RWPE1 (cell line): ENCODE data around the gene KRTAP5-1.

Source experiments
- CTCF ChIA-PET: fragments of 350-600 bp; sonication (Branson Sonifier 250); formaldehyde crosslinking; extraction: SDS; loops from one replicate; lab custom pipeline; 2021; lab: Yijun Ruan, JAX
- POLR2A ChIA-PET: fragments of 400-600 bp; formaldehyde crosslinking; extraction: SDS; loops from one replicate; lab custom pipeline; 2020; ENCODE audit warnings: antibody characterized with exemption; ENCODE audit not compliant: low non-redundant PET; lab: Yijun Ruan, JAX
- DNase-seq: peaks from one replicate; pipeline ENCODE4 v3.0.0; 2012; ENCODE audit warnings: low spot score
- H3K27ac ChIP-seq: fragments of 450-650 bp; 2 replicates; pipeline ENCODE4 v1.5.1; 2017
- CTCF ChIP-seq: fragments of 450-650 bp; conservative IDR thresholded peaks from 2 replicates; pipeline ENCODE4 v1.5.1; 2017; ENCODE audit warnings: low read depth, mild to moderate bottlenecking

Gene KRTAP5-1

GRCh38 chr11:1557051-1557884 is 27.8 kb downstream of the KRTAP5-1 start:
- no peak for TF ChIP-seq CTCF
- ChIA-PET CTCF (interaction anchor here (4.4 kb wide), 1 partner anchor 11 kb away, joined by 21 read pairs; no protein-coding TSS in a partner anchor), POLR2A (interaction anchor here (0.7 kb wide), 1 partner anchor 319 kb away, joined by 5 read pairs; no protein-coding TSS in a partner anchor)
- no peak for DNase-seq
- peak overlapping the region; percentile 99 for H3K27ac ChIP-seq

GRCh38 chr11:1556278-1556902 is 28.7 kb downstream of the KRTAP5-1 start:
- no peak for DNase-seq
- POLR2A ChIA-PET: interaction anchor here (0.7 kb wide), 1 partner anchor 320 kb away, joined by 5 read pairs; no protein-coding TSS in a partner anchor
- CTCF ChIA-PET: interaction anchor here (1.1 kb wide), 1 partner anchor 18 kb away, joined by 6 read pairs; no protein-coding TSS in a partner anchor
- TF ChIP-seq CTCF: no peak
- no peak overlapping the region for H3K27ac ChIP-seq

GRCh38 chr11:1555713-1556153 is 29.4 kb downstream of the KRTAP5-1 start:
- POLR2A ChIA-PET: no interaction called here
- H3K27ac ChIP-seq: no peak overlapping the region
- TF ChIP-seq CTCF: no peak
- no peak for DNase-seq
- CTCF ChIA-PET: interaction anchor here (0.6 to 1.1 kb wide), 3 partner anchors 19 to 120 kb away, joined by 3 to 6 read pairs (median 5); no protein-coding TSS in a partner anchor

DNA sequence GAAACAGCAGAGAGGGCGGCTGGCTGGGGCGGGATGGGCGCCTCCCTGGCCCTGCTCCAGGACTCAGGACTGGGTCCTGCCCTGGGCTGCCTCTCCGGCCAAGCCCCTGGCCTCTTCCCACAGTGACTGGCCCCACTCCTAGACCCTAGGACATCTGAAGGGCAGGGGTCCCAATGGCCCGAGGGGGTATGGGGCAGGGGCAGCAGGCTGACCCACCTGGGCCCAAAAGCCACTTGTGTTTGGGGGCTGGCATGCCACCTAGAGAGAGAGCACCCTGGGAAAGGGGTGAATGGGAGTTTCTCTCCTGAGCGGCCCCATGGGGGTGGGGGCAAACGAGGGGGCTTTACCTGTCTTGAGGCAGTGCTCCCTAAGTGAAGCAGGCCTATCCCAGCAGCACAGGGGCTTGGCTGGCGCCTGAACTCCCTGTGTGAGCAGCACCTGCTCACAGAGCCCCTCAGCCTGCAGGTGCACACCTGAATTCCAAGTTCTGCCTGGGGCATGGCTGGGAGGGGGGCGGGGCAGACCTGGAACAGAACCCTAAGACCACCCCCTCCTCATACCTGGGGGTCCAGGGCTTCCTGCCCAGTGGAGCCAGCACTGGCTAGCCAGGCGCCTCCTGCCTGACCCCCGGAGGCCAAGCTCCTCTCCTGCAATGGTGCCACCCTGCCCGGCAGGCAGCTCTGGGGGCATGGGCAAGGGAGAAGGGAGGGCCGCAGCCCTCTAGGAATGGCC is 29.9 kb downstream of the KRTAP5-1 start:
- no peak for DNase-seq
- H3K27ac ChIP-seq: no peak overlapping the region; the same call in 1 of the 2 replicates
- ChIA-PET POLR2A (no interaction called here), CTCF (interaction anchor here (0.6 to 1.1 kb wide), 3 partner anchors 19 to 121 kb away, joined by 3 to 6 read pairs (median 5); no protein-coding TSS in a partner anchor)
- no peak for TF ChIP-seq CTCF

- ChIA-PET POLR2A (no interaction called here), CTCF (interaction anchor here (0.6 to 2.4 kb wide), 11 partner anchors 11 to 452 kb away, joined by 3 to 15 read pairs (median 3); no protein-coding TSS in a partner anchor)
- H3K27ac ChIP-seq: peak overlapping the region; percentile 32; the same call in 1 of the 2 replicates
- DNase-seq: no peak
- TF ChIP-seq CTCF: no peak
Measured at GRCh38 chr11:1553808-1554594, 31.1 kb downstream of the KRTAP5-1 start.
